Loucy (cell line): ENCODE measurements around the gene LIN52.

Source experiments
- H2AFZ ChIP-seq: fragments of 200-600 bp; sonication (generic); 2 replicates; pipeline ENCODE4 v1.6.0; 2016; ENCODE audit warnings: antibody characterized with exemption, mild to moderate bottlenecking, low read length, moderate library complexity
- H3F3A ChIP-seq: fragments of 200-600 bp; 2 replicates; pipeline ENCODE4 v1.6.0; 2016; ENCODE audit warnings: antibody characterized with exemption, low read depth, mild to moderate bottlenecking
- H3K27me3 ChIP-seq: fragments of 200-600 bp; sonication (generic); 2 replicates; pipeline ENCODE4 v1.6.1; 2014; ENCODE audit warnings: low read length, mild to moderate bottlenecking; ENCODE audit not compliant: insufficient read depth, poor library complexity, severe bottlenecking
- H3K36me3 ChIP-seq: fragments of 200-600 bp; sonication (generic); 2 replicates; pipeline ENCODE4 v1.6.1; 2016; ENCODE audit warnings: low read length; ENCODE audit not compliant: insufficient read depth
- H3K4me1 ChIP-seq: fragments of 200-600 bp; sonication (generic); 2 replicates; pipeline ENCODE4 v1.5.1; 2014; ENCODE audit warnings: low read length, mild to moderate bottlenecking; ENCODE audit not compliant: insufficient read depth, poor library complexity, severe bottlenecking
- H3K4me2 ChIP-seq: fragments of 200-600 bp; sonication (generic); 2 replicates; pipeline ENCODE4 v1.6.0; 2014; ENCODE audit warnings: antibody characterized with exemption, low read length, low read depth, mild to moderate bottlenecking; ENCODE audit not compliant: poor library complexity, severe bottlenecking
- H3K4me3 ChIP-seq: fragments of 200-600 bp; sonication (generic); 2 replicates; pipeline ENCODE4 v1.5.1; 2014; ENCODE audit warnings: low read length, mild to moderate bottlenecking, mixed read lengths; ENCODE audit not compliant: poor library complexity, severe bottlenecking
- H3K79me2 ChIP-seq: fragments of 200-600 bp; sonication (generic); 2 replicates; pipeline ENCODE4 v1.6.1; 2014; ENCODE audit warnings: low read length; ENCODE audit not compliant: insufficient read depth
- H3K9ac ChIP-seq: fragments of 200-600 bp; sonication (generic); 2 replicates; pipeline ENCODE4 v1.6.0; 2014; ENCODE audit warnings: mild to moderate bottlenecking, low read depth, low read length, moderate library complexity; ENCODE audit not compliant: poor library complexity, severe bottlenecking
- H3K9me2 ChIP-seq: fragments of 200-600 bp; sonication (generic); replicated peaks from 2 replicates; pipeline ENCODE4 v1.6.1; 2016; ENCODE audit warnings: low read depth, low read length, mixed read lengths
- H3K9me3 ChIP-seq: fragments of 200-600 bp; sonication (generic); 2 replicates; pipeline ENCODE4 v1.6.1; 2014; ENCODE audit warnings: mild to moderate bottlenecking, antibody characterized with exemption, low read length, low read depth; ENCODE audit not compliant: insufficient read depth
- H4K20me1 ChIP-seq: fragments of 200-600 bp; sonication (generic); 2 replicates; pipeline ENCODE4 v1.6.0; 2014; ENCODE audit warnings: antibody characterized with exemption, low read length, mild to moderate bottlenecking; ENCODE audit not compliant: insufficient read depth, poor library complexity, severe bottlenecking
- EZH2phosphoT487 ChIP-seq: fragments of 200-600 bp; IDR thresholded peaks from 2 replicates; pipeline ENCODE4 v1.6.1; 2018; ENCODE audit warnings: antibody characterized with exemption, mild to moderate bottlenecking, moderate library complexity, borderline replicate concordance
- TF ChIP-seq, protein P1 (sequence below): fragments of 200-600 bp; sonication (generic); conservative IDR thresholded peaks from 2 replicates; pipeline ENCODE4 v1.5.1; 2014; ENCODE audit warnings: mild to moderate bottlenecking, antibody characterized with exemption, low read length

Gene LIN52

GRCh38 chr14:74194506-74195274, 109.9 kb downstream of the LIN52 start:
- Histone ChIP-seq H3F3A (no peaks in the 10 kb centered on the region), H3K9ac (no peak overlapping the region), H3K4me3 (no peak overlapping the region), H4K20me1 (no peaks in the 10 kb centered on the region), H3K4me2 (no peak overlapping the region), H3K9me3 (no peaks in the 10 kb centered on the region), H3K4me1 (no peaks in the 10 kb centered on the region), H2AFZ (no peak overlapping the region), H3K9me2 (no peaks in the 10 kb centered on the region), H3K79me2 (no peaks in the 10 kb centered on the region), H3K36me3 (peaks cover 13% of the 10 kb centered on the region; the same call in 1 of the 2 replicates), H3K27me3 (no peaks in the 10 kb centered on the region)
- TF ChIP-seq, protein P1, sequence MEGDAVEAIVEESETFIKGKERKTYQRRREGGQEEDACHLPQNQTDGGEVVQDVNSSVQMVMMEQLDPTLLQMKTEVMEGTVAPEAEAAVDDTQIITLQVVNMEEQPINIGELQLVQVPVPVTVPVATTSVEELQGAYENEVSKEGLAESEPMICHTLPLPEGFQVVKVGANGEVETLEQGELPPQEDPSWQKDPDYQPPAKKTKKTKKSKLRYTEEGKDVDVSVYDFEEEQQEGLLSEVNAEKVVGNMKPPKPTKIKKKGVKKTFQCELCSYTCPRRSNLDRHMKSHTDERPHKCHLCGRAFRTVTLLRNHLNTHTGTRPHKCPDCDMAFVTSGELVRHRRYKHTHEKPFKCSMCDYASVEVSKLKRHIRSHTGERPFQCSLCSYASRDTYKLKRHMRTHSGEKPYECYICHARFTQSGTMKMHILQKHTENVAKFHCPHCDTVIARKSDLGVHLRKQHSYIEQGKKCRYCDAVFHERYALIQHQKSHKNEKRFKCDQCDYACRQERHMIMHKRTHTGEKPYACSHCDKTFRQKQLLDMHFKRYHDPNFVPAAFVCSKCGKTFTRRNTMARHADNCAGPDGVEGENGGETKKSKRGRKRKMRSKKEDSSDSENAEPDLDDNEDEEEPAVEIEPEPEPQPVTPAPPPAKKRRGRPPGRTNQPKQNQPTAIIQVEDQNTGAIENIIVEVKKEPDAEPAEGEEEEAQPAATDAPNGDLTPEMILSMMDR = no peak
- TF ChIP-seq EZH2phosphoT487 = no peak

DNA sequence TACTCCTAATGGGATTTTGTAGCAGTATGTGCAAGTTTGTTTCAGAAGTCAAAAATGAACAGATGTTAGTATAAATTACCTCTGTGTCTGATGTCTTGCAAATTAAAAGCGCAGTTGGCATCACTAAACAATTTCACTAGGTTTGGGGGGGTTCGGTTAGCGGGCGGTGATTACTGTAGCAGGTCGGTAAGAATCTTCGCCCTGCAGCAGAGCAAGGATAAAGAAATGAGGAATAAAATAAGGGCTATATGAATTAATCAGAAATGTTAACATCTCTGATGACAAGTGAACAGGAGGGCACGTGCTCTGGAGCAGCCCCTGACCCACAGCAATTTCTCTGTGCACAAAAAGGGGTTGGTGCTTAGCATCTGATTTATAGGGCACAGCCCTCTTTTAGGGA, 110.9 kb downstream of the LIN52 start:
- no peak for TF ChIP-seq EZH2phosphoT487
- TF ChIP-seq, protein P1 = no peak
- Histone ChIP-seq H3K27me3 (no peaks in the 10 kb centered on the region), H2AFZ (no peak overlapping the region), H3K9ac (no peak overlapping the region), H3K9me2 (no peaks in the 10 kb centered on the region), H3K4me1 (no peaks in the 10 kb centered on the region), H3K4me2 (no peak overlapping the region), H4K20me1 (no peaks in the 10 kb centered on the region), H3K36me3 (peaks cover 15% of the 10 kb centered on the region; the same call in 1 of the 2 replicates), H3K9me3 (no peaks in the 10 kb centered on the region), H3F3A (no peaks in the 10 kb centered on the region), H3K79me2 (no peaks in the 10 kb centered on the region), H3K4me3 (no peak overlapping the region)

- Histone ChIP-seq H3K4me2 (no peak overlapping the region), H3K27me3 (no peaks in the 10 kb centered on the region), H3K36me3 (peaks cover 12% of the 10 kb centered on the region; the same call in 1 of the 2 replicates), H4K20me1 (no peaks in the 10 kb centered on the region), H3K79me2 (no peaks in the 10 kb centered on the region), H3K9me3 (no peaks in the 10 kb centered on the region), H2AFZ (no peak overlapping the region), H3K4me3 (no peak overlapping the region), H3K9me2 (no peaks in the 10 kb centered on the region), H3K9ac (no peak overlapping the region), H3K4me1 (no peaks in the 10 kb centered on the region), H3F3A (no peaks in the 10 kb centered on the region)
- TF ChIP-seq, protein P1 = no peak
- TF ChIP-seq EZH2phosphoT487 = no peak
These were observed 113.9 kb downstream of the LIN52 start for GRCh38 chr14:74198441-74199234.
